ENCODE data around the gene DDX21.

Gene DDX21

GRCh38 chr10:69014171-69014570 is 58.2 kb downstream of the DDX21 start:
- no peak overlapping the region for H3K4me3 ChIP-seq (ENCODE audit: low read depth in 1 of 2, low read length in 2 of 2)
- TF ChIP-seq CTCF (IDR thresholded peaks at IDR 0.05; ENCODE audit: borderline replicate concordance, extremely low read depth, low read length, poor library complexity, severe bottlenecking) (no peak), EZH2 (IDR thresholded peaks at IDR 0.05; ENCODE audit: borderline replicate concordance, low read depth, low read length, severe bottlenecking) (no peak)
- H3K79me2 ChIP-seq (ENCODE audit: insufficient read depth, low read length): no peaks in the 10 kb centered on the region
- no peak for DNase-seq
- ATAC-seq (ENCODE audit: insufficient read depth, low read depth): no peak
- no peak overlapping the region for H3K27ac ChIP-seq (ENCODE audit: low read length)
- no peaks in the 10 kb centered on the region for H3K9me3 ChIP-seq (ENCODE audit: insufficient read depth, low read length, severe bottlenecking)
- no peak overlapping the region for H3K4me2 ChIP-seq (ENCODE audit: insufficient read depth, low read length)
- H2AFZ ChIP-seq (ENCODE audit: low read depth, low read length): no peak overlapping the region
- no peaks in the 10 kb centered on the region for H3K4me1 ChIP-seq (ENCODE audit: insufficient read depth, low read length)
- H3K9ac ChIP-seq (ENCODE audit: low read depth, low read length): no peak overlapping the region
- no peaks in the 10 kb centered on the region for H4K20me1 ChIP-seq (ENCODE audit: insufficient read depth, low read length)
- peaks cover 10% of the 10 kb centered on the region; the same call in 1 of the 2 replicates for H3K36me3 ChIP-seq (ENCODE audit: insufficient read depth, low read length)
- no peaks in the 10 kb centered on the region for H3K27me3 ChIP-seq (ENCODE audit: insufficient read depth, low read length, poor library complexity)

DNA sequence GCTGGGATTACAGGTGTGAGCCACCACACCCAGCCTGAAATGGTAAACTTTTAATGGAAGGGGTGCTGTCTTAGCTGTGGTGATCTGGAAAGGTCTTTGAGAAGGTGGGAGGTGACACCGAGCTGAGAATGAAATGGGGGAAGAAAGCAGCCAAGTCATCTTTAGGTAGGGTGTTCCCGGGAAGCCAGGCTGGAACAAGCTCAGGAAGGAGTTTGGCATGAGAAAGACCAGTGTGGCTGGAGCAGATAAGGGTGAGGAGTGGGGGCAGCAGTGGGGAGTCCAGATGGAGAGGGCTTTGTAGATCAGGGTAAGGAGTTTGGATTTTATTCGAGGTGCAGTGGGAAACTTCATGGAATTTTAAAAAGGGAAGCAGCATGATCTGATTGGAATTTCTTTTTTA is 62.6 kb downstream of the DDX21 start:
- no peak overlapping the region for H3K27ac ChIP-seq (ENCODE audit: low read length)
- no peaks in the 10 kb centered on the region for H3K4me1 ChIP-seq (ENCODE audit: insufficient read depth, low read length)
- no peak for TF ChIP-seq CTCF (IDR thresholded peaks at IDR 0.05; ENCODE audit: borderline replicate concordance, extremely low read depth, low read length, poor library complexity, severe bottlenecking)
- no peaks in the 10 kb centered on the region for H3K27me3 ChIP-seq (ENCODE audit: insufficient read depth, low read length, poor library complexity)
- ATAC-seq (ENCODE audit: insufficient read depth, low read depth) (no peak), DNase-seq (no peak)
- H3K4me2 ChIP-seq (ENCODE audit: insufficient read depth, low read length): no peak overlapping the region
- no peaks in the 10 kb centered on the region for H3K79me2 ChIP-seq (ENCODE audit: insufficient read depth, low read length)
- H2AFZ ChIP-seq (ENCODE audit: low read depth, low read length): no peak overlapping the region
- H3K9me3 ChIP-seq (ENCODE audit: insufficient read depth, low read length, severe bottlenecking): no peaks in the 10 kb centered on the region
- H3K36me3 ChIP-seq (ENCODE audit: insufficient read depth, low read length): peaks cover 10% of the 10 kb centered on the region; the same call in 1 of the 2 replicates
- H3K9ac ChIP-seq (ENCODE audit: low read depth, low read length): no peak overlapping the region
- no peaks in the 10 kb centered on the region for H4K20me1 ChIP-seq (ENCODE audit: insufficient read depth, low read length)
- no peak overlapping the region for H3K4me3 ChIP-seq (ENCODE audit: low read depth in 1 of 2, low read length in 2 of 2)

DNA sequence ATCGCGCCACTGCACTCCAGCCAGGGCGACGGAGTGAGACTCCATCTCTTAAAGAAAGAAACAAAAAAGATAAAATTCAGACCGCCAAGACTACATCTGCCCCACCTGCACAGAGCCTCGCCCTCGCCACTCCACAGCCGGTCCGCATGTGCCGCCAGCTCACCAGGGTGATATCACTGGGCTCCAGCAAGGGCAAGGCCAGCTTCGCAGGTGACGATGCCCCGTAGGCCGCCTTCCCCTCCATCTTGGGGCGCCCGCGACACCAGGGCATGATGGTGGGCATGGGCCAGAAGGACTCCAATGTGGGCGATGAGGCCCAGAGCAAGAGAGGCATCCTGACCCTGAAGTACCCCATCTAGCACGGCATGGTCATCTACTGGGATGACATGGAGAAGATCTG is 66.6 kb downstream of the DDX21 start:
- Histone ChIP-seq H3K4me3 (ENCODE audit: low read depth in 1 of 2, low read length in 2 of 2) (no peak overlapping the region), H3K9me3 (ENCODE audit: insufficient read depth, low read length, severe bottlenecking) (no peaks in the 10 kb centered on the region), H3K79me2 (ENCODE audit: insufficient read depth, low read length) (no peaks in the 10 kb centered on the region), H3K27me3 (ENCODE audit: insufficient read depth, low read length, poor library complexity) (no peaks in the 10 kb centered on the region), H3K4me2 (ENCODE audit: insufficient read depth, low read length) (no peak overlapping the region), H3K27ac (ENCODE audit: low read length) (no peak overlapping the region), H2AFZ (ENCODE audit: low read depth, low read length) (no peak overlapping the region), H3K4me1 (ENCODE audit: insufficient read depth, low read length) (no peaks in the 10 kb centered on the region), H3K36me3 (ENCODE audit: insufficient read depth, low read length) (no peaks in the 10 kb centered on the region), H4K20me1 (ENCODE audit: insufficient read depth, low read length) (no peaks in the 10 kb centered on the region), H3K9ac (ENCODE audit: low read depth, low read length) (no peak overlapping the region)
- TF ChIP-seq CTCF (IDR thresholded peaks at IDR 0.05; ENCODE audit: borderline replicate concordance, extremely low read depth, low read length, poor library complexity, severe bottlenecking) (no peak), EZH2 (IDR thresholded peaks at IDR 0.05; ENCODE audit: borderline replicate concordance, low read depth, low read length, severe bottlenecking) (no peak)
- ATAC-seq (ENCODE audit: insufficient read depth, low read depth): no peak
- DNase-seq: no peak

DNA sequence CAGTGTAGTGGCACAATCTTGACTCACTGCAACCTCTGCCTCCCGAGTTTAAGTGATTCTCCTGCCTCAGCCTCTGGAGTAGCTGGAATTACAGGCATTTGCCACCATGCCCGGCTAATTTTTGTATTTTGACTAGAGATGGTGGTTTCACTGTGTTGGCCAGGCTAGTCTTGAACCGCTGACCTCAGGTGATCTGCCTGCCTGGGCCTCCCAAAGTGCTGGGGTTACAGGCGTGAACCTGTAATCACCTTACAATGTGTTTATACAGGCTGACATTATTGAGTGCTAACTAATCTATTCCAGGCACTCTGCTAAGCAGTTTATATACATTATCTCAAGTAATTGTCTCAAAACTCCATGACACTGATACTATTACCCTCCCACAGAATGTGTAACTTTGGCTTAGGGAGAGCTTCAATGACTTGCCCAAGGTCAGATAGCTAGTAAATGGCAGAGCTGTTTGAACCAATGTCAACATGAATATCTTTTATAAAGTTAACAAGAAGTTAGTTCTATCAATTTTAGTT is 69.5 kb downstream of the DDX21 start:
- H4K20me1 ChIP-seq (ENCODE audit: insufficient read depth, low read length): no peaks in the 10 kb centered on the region
- no peak overlapping the region for H2AFZ ChIP-seq (ENCODE audit: low read depth, low read length)
- DNase-seq (no peak), ATAC-seq (ENCODE audit: insufficient read depth, low read depth) (no peak)
- no peak overlapping the region for H3K4me2 ChIP-seq (ENCODE audit: insufficient read depth, low read length)
- no peaks in the 10 kb centered on the region for H3K36me3 ChIP-seq (ENCODE audit: insufficient read depth, low read length)
- no peaks in the 10 kb centered on the region for H3K4me1 ChIP-seq (ENCODE audit: insufficient read depth, low read length)
- H3K27ac ChIP-seq (ENCODE audit: low read length): no peak overlapping the region
- H3K9me3 ChIP-seq (ENCODE audit: insufficient read depth, low read length, severe bottlenecking): peaks cover 9% of the 10 kb centered on the region
- H3K9ac ChIP-seq (ENCODE audit: low read depth, low read length): no peak overlapping the region
- H3K79me2 ChIP-seq (ENCODE audit: insufficient read depth, low read length): no peaks in the 10 kb centered on the region
- TF ChIP-seq EZH2 (IDR thresholded peaks at IDR 0.05; ENCODE audit: borderline replicate concordance, low read depth, low read length, severe bottlenecking) (no peak), CTCF (IDR thresholded peaks at IDR 0.05; ENCODE audit: borderline replicate concordance, extremely low read depth, low read length, poor library complexity, severe bottlenecking) (no peak)
- H3K27me3 ChIP-seq (ENCODE audit: insufficient read depth, low read length, poor library complexity): no peaks in the 10 kb centered on the region
- H3K4me3 ChIP-seq (ENCODE audit: low read depth in 1 of 2, low read length in 2 of 2): no peak overlapping the region
